Measurements from ENCODE around the gene JAG2. TPM values are rescaled to one million over a fixed set of nuclear protein-coding genes. Genes with fewer than 3 reads are reported as not detected.
A peak's percentile ranks its signal among the peaks of the same experiment; 100 is the strongest.

JAG2 gene
- total and polyA plus RNA-seq, 7 donors = 10.6 to 34.0 (median 25.9) TPM

DNA sequence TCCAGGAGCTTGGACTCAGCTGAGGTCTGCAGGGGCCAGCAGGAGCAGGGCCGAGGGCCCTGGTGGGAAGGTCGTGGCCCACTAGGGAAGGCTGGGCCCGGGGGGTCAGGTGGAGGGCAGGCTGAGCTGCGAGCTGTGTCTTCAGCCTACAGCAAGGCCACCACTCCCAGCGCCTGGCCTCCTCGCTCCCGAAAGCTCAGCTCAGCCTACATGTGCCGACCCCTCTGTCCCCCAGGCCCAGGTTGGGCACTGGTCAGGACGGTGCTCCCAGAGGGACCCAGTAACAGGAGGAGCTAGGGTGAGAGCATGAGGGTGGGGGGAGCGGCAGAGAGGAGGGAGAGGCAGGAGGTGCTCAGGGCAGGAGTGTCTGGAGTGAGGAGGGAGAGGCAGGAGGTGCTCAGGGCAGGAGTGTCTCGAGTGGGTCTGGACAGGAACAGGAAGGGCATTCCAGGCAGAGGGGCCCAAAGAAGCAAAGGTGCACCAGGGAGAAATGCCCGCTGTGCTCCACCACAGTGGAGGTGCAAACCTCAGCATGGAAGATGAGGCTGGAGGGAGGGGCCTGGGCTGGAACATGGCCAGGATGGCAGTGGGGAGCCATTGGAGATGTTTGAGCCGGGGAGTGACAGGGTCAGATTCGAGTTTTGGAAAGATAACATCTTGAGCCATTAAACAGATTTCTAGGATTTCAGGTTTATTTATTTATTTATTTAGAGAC lies 74.2 kb downstream of the JAG2 start:
- no peaks in the 10 kb centered on the region for H3K9me3 ChIP-seq
- H3K36me3 ChIP-seq (ENCODE audit: insufficient read depth in 1 of 2, low read depth in 1 of 2) = no peaks in the 10 kb centered on the region
- intact Hi-C loops (cut with DNase I) = loop anchor here (5.0 kb wide), 4 partner anchors 58 to 108 kb away; partner anchors contain the start of gene JAG2 (in 1 of the 2)
- peaks cover 2% of the 10 kb centered on the region for H3K4me1 ChIP-seq
- peak overlapping the region; percentile 66 for H3K4me3 ChIP-seq
- peaks cover 0 to 15% (median 6%) of the 10 kb centered on the region in 3 donors for H3K27me3 ChIP-seq (ENCODE audit: insufficient read depth in 3 of 3, low read length in 2 of 3)
- no peak overlapping the region for H3K27ac ChIP-seq
- 72 to 81% (median 80%) methylated on average over 12 to 14 of the region's 14 CpGs for WGBS, 3 donors
- TF ChIP-seq, protein P1, sequence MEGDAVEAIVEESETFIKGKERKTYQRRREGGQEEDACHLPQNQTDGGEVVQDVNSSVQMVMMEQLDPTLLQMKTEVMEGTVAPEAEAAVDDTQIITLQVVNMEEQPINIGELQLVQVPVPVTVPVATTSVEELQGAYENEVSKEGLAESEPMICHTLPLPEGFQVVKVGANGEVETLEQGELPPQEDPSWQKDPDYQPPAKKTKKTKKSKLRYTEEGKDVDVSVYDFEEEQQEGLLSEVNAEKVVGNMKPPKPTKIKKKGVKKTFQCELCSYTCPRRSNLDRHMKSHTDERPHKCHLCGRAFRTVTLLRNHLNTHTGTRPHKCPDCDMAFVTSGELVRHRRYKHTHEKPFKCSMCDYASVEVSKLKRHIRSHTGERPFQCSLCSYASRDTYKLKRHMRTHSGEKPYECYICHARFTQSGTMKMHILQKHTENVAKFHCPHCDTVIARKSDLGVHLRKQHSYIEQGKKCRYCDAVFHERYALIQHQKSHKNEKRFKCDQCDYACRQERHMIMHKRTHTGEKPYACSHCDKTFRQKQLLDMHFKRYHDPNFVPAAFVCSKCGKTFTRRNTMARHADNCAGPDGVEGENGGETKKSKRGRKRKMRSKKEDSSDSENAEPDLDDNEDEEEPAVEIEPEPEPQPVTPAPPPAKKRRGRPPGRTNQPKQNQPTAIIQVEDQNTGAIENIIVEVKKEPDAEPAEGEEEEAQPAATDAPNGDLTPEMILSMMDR (IDR thresholded peaks at IDR 0.05) = no peak
- ATAC-seq (no peak), DNase-seq (no peak)

DNA sequence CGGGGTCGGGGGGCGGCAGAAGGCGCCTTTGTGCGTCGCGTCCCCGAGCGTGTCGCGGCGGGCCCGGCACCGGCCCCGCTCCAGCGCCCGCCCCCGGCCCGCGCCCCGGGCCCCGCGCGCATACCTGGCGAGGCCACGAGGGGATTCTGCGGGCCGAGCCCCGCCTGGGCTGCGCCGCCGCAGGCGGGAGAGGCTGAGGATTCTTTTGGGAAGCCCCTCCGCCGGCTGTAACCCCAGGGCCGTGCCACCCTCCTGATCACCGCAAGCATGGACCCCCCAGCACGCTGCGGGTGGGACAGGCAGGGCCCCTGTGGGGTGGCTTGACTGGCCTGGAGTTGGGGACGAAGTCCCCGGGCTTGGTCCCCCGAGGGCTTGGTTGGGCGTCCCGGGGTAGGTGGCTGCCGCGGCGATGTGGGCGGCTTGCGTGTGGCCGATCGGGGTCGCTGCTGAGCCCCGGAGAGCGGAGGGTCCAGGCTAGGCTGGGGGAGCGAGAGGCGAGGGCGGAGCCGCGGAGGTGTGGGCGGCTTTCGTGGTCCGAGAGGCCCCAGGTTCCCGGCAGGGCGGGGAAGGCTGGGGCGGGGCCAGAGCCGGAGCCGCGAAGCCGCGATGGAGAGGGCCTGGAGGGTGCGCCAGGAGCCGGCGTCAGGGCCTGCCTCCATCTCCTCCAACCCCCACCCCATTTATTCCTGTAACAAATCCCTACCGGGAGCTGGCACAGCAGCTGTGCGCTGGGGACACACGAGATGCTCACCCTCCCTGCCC lies 75.0 kb downstream of the JAG2 start:
- intact Hi-C loops (cut with DNase I) = loop anchor here (5.0 kb wide), 4 partner anchors 59 to 109 kb away; partner anchors contain the start of gene JAG2 (in 1 of the 2)
- Histone ChIP-seq H3K27ac (peak overlapping the region; percentile 41), H3K9me3 (no peaks in the 10 kb centered on the region), H3K36me3 (ENCODE audit: insufficient read depth in 1 of 2, low read depth in 1 of 2) (no peaks in the 10 kb centered on the region), H3K4me3 (peak overlapping the region; percentile 66), H3K4me1 (peaks cover 2% of the 10 kb centered on the region), H3K27me3 (ENCODE audit: insufficient read depth in 3 of 3, low read length in 2 of 3) (peaks cover 0 to 18% (median 5%) of the 10 kb centered on the region in 3 donors)
- ATAC-seq = peak; percentile 13 to 34 (median 21)
- TF ChIP-seq, protein P1 (IDR thresholded peaks at IDR 0.05) = peak; percentile 13
- 2 to 3% (median 2%) methylated on average over 39 to 76 of the region's 76 CpGs for WGBS, 3 donors
- DNase-seq = no peak

DNA sequence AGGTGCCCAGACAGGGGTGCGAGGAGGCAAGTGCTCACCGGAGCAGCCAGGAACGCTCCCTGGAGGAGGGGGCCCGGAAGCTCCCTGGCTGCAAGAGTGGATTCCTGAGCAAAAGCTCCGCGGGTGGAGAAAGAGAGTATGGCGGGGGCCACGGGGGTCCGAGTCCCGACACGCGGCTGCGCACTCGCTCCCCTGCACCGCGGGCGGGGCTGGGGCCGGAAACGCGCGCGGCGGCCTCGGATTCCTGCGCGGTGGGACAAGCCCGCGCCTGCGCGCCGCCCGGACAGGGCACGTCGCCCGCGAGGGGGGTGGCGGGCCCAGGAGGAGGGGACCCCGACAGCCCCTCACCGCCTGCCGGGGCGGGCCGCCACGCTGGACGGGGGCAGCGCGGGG lies 75.5 kb downstream of the JAG2 start:
- peaks cover 2% of the 10 kb centered on the region for H3K4me1 ChIP-seq
- peak overlapping the region; percentile 10 for H3K27ac ChIP-seq
- no peaks in the 10 kb centered on the region for H3K36me3 ChIP-seq (ENCODE audit: insufficient read depth in 1 of 2, low read depth in 1 of 2)
- ATAC-seq = peak in 2 of 4 donors; percentile 35 to 44
- TF ChIP-seq, protein P1 (IDR thresholded peaks at IDR 0.05) = no peak
- 4 to 5% (median 4%) methylated on average over 10 to 46 of the region's 46 CpGs for WGBS, 3 donors
- H3K9me3 ChIP-seq = no peaks in the 10 kb centered on the region
- intact Hi-C loops (cut with DNase I) = loop anchor here (5.0 kb wide), 4 partner anchors 59 to 109 kb away; partner anchors contain the start of gene JAG2 (in 1 of the 2)
- H3K4me3 ChIP-seq = peak overlapping the region; percentile 66
- DNase-seq = peak in 1 of 2 donors; percentile 68
- peaks cover 0 to 22% (median 5%) of the 10 kb centered on the region in 3 donors for H3K27me3 ChIP-seq (ENCODE audit: insufficient read depth in 3 of 3, low read length in 2 of 3)

DNA sequence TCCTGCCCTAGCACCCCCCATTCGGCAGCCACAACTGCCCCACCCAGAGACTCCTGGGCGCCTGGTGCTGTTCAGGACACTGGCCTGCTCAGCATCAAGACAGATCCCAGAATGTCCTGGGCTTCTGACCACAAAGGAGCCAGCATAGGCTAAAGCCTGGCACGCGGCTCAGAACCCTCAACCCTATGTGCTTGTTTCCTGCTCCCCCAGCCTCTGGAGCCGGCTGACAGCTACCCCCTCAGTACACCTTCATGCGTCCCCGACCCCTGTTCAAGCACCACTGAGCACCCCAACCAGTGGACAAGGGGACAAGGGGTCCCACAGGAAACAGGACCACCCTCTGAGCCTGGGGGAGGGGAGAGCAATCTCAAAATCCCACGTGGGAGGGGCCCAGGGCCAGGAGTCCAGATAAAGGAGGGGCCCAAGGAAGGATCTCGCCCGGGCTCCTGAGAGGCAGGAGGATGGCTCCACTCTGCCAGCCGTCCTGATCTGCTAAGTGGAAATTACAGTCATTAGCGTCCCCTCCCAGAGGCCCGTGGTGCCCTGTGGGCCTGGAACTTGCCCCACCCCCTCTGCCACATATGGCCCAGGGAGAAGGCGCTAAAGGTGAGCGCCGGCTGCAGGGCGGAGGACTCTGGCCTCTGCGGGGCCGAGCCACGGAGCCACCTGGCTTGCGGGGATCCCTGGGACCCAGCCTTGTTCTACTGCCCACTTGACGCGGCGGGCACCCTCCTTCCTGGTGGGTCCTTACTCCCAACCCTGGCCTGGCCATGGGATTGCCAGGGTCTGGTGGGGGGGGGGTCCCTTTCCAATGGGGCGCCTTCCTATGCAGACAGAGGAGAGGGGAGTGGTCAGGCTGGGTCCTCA lies 76.2 kb downstream of the JAG2 start:
- no peak for ATAC-seq

More for the DNA sequence above, 76.2 kb downstream of the JAG2 start:
- no peaks in the 10 kb centered on the region for H3K36me3 ChIP-seq (ENCODE audit: insufficient read depth in 1 of 2, low read depth in 1 of 2)
- intact Hi-C loops (cut with DNase I) = loop anchor here (5.0 kb wide), 4 partner anchors 60 to 110 kb away; partner anchors contain the start of gene JAG2 (in 1 of the 2)
- H3K4me3 ChIP-seq = peak overlapping the region; percentile 66
- H3K27me3 ChIP-seq (ENCODE audit: insufficient read depth in 3 of 3, low read length in 2 of 3) = peaks cover 0 to 28% (median 6%) of the 10 kb centered on the region in 3 donors
- TF ChIP-seq, protein P1 (IDR thresholded peaks at IDR 0.05) = no peak
- WGBS, 3 donors = 66 to 76% (median 69%) methylated on average over 20 to 25 of the region's 25 CpGs
- DNase-seq = no peak
- no peaks in the 10 kb centered on the region for H3K9me3 ChIP-seq
- H3K4me1 ChIP-seq = peaks cover 2% of the 10 kb centered on the region
- peak overlapping the region; percentile 16 for H3K27ac ChIP-seq
